ENCODE data around the gene KIAA0319L.

DNA sequence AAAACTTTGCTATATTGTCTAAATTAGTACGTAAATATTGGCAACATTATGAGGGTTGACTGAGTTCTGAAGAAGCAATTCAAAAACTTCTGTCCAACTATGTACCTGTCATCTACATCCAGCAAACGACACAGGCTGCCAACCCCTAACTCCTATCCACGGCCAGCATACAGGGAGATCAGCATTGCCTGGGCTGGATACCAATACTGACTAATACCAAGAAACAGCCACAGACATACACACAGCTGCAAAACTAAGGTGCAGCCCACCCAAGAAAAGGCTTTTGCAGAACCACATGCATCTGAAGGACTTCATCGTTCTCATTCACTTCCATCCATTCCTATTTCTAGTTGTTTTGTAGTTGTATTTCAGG, 2.0 kb downstream of the KIAA0319L start:
- TF ChIP-seq GATA3 (IDR thresholded peaks at IDR 0.05; ENCODE audit: low read depth, low read length) (no peak), GATA2 (IDR thresholded peaks at IDR 0.05; ENCODE audit: low read depth, low read length) (no peak)

Data from SH-SY5Y (cell line).